RCC 7860 (cell line): ENCODE results near the gene TXLNA.

Source experiments
- DNase-seq: peaks from one replicate; pipeline ENCODE4 v3.0.0-alpha.2; 2015; ENCODE audit warnings: low spot score
- FAIRE-seq: peaks from 2 replicates; lab custom pipeline; 2012; peaks lifted over from hg19 to GRCh38; lab: Jason Lieb, UNC

The TXLNA gene

GRCh38 chr1:32182060-32182459 is 2.6 kb downstream of the TXLNA start:
- no peak for FAIRE-seq
- DNase-seq, result no peak

DNA sequence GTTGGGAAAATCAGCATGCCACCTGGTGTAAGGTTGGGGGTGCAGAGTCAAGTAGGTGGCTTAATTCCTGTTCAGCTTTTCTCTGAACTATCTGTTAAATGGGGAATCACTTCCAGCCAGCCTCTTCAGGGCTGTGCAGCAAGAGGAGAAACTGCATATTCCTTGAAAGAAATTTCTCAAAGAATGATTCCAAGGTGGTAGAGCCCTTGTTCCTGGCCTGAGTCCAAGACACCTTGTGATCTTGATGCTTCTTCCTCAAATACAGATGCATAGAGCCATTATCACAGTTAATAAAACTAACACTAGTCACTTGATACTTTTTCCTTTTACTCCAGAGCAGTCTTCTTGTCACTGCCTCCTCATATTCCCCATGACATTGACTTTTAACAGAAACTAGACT is 5.2 kb downstream of the TXLNA start:
- no peak for FAIRE-seq
- no peak for DNase-seq

- DNase-seq (no peak), FAIRE-seq (no peak)
Observed at GRCh38 chr1:32186077-32186476, 6.6 kb downstream of the TXLNA start.

DNA sequence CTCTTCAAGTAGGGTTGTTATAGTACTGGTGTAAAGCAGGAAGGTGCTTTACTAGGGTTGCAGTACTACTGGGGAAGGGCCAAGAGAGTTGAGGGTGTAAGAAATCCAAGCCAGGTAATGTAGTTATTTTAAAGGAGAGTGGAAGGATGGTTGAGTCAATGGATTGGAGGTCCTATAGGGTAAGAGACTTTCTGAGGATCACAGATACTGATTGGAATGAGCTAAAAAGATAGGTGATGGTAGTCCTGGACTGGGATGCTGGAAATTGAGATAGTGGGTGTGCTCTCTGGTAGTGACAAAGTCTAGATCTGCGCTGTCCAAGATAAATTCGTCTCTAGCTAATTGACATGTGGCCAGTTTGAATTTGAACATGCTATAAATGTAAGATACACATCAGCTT is 7.0 kb downstream of the TXLNA start:
- FAIRE-seq, result no peak
- DNase-seq, result no peak

DNA sequence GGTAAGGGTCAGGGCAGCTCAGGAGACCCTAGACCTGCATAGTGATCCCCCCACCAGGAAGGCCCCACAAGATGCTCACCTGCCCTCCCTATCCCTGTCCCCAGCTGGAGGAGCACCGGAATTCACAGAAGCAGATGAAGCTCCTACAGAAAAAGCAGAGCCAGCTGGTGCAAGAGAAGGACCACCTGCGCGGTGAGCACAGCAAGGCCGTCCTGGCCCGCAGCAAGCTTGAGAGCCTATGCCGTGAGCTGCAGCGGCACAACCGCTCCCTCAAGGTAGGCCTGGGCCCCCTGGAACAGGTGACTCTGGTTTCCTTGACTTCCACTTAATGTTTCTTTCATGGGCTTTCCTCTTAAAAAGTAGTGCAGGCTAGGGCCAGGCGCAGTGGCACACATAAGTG is 8.4 kb downstream of the TXLNA start:
- FAIRE-seq (no peak), DNase-seq (no peak)

- DNase-seq, result no peak
- no peak for FAIRE-seq
Observed at GRCh38 chr1:32192220-32192948, 12.9 kb downstream of the TXLNA start.

DNA sequence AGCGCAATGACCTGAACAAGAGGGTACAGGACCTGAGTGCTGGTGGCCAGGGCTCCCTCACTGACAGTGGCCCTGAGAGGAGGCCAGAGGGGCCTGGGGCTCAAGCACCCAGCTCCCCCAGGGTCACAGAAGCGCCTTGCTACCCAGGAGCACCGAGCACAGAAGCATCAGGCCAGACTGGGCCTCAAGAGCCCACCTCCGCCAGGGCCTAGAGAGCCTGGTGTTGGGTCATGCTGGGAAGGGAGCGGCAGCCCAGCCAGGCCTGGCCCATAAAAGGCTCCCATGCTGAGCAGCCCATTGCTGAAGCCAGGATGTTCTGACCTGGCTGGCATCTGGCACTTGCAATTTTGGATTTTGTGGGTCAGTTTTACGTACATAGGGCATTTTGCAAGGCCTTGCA is 15.5 kb downstream of the TXLNA start:
- FAIRE-seq (no peak), DNase-seq (no peak)

DNA sequence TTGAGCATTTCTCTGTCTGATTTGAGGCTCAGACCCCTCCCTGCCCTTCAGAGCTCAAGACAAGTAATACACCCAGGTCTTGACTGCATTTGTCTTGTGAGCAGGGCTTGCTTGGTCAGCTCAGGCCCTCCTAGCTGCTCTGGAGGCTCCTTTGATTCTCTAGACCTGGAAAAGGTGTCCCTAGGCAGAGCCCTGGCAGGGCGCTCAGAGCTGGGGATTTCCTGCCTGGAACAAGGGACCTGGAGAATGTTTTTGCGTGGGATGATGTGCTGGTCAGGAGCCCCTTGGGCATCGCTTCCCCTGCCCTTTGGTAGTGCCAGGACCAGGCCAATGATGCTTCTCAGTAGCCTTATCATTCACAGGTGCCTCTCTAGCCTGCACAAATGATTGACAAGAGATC is 16.1 kb downstream of the TXLNA start:
- no peak for FAIRE-seq
- no peak for DNase-seq

DNA sequence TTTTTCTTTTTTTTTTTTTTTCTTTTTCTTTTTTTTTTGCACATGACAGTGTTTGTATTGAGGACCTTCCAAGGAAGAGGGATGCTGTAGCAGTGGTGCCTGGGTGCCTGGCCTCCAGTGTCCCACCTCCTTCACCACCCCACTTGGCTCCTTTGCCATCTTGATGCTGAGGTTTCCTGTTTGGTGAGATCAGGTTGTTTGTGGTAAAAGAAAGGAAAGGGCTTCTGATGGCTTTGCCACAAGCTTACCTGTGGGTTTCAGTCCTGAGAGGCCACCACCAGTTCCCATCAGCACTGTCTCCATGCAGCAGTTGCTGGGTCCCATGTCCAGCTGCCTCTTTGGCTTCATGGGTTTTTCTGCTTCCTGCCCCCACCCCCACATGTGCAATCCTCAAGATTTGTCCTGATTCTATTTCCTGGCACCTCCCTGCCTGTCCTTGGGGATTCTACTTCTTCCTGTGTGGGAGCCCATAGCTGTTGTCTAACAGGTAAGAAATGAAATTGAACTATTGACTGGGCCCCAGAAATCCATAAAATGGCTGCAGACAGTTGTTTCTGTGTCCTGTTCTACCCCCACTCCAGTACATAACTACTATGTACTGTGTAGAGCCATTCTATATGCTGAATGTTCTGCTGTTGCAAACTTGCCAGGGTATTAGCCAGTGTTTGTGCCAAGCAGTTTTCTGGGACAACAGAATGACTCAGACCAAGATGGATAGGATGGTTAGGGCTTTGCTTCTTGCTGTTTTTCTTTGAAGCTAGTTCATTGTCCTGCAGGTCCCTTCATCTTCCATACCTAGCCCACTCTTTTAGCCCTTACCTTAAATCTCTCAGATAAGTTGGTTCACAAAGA is 16.7 kb downstream of the TXLNA start:
- DNase-seq, result no peak
- FAIRE-seq, result no peak

GRCh38 chr1:32197074-32197473 is 17.6 kb downstream of the TXLNA start:
- DNase-seq (no peak), FAIRE-seq (no peak)

DNA sequence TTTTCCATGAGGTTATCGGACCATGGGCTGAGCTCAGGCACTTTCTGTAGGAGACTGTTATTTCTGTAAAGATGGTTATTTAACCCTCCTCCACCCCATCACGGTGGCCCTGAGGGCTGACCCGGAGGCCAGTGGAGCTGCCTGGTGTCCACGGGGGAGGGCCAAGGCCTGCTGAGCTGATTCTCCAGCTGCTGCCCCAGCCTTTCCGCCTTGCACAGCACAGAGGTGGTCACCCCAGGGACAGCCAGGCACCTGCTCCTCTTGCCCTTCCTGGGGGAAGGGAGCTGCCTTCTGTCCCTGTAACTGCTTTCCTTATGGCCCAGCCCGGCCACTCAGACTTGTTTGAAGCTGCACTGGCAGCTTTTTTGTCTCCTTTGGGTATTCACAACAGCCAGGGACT is 18.4 kb downstream of the TXLNA start:
- no peak for FAIRE-seq
- no peak for DNase-seq

DNA sequence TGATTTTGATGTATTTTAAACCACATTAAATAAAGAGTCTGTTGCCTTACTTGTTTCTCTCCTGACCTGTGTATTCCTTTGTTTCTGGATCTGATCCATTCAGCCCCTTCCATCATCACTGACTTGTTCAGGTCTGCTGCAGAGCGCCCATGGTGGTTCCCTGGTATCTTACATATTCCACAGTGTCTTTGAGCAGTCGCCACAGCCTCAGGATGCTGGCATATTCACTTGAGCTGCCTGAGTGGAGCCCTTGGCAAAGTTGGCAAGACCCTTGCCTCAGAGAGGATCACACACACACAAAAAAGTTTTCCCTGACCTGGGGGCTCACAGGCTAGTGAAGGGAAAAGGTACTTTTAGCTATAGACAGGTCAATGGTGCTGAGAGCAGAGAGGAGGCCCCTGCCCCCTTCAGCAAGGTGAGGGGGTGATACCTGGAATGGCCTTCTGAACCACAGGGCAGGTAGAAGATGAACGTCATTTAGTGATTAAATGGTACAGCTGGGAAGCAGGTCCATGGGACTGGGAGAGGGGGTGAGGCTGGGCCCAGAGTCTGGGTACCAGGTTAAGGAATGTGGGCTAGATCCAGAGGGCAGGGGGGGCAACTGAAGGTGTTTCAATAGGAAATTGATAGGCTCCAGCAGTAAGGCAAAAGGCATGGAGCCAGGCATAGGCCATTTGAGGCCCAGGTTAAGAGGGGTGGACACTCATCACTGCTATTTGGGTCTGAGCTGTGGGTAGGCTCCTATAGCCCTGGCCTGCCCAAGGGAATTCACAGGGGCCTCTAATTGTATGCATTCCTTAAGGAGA is 19.0 kb downstream of the TXLNA start:
- DNase-seq (no peak), FAIRE-seq (no peak)

GRCh38 chr1:32199043-32199716 is 19.7 kb downstream of the TXLNA start:
- DNase-seq (no peak), FAIRE-seq (no peak)

- DNase-seq, result no peak
- FAIRE-seq, result no peak
Observed at GRCh38 chr1:32199717-32200072, 20.2 kb downstream of the TXLNA start.

DNA sequence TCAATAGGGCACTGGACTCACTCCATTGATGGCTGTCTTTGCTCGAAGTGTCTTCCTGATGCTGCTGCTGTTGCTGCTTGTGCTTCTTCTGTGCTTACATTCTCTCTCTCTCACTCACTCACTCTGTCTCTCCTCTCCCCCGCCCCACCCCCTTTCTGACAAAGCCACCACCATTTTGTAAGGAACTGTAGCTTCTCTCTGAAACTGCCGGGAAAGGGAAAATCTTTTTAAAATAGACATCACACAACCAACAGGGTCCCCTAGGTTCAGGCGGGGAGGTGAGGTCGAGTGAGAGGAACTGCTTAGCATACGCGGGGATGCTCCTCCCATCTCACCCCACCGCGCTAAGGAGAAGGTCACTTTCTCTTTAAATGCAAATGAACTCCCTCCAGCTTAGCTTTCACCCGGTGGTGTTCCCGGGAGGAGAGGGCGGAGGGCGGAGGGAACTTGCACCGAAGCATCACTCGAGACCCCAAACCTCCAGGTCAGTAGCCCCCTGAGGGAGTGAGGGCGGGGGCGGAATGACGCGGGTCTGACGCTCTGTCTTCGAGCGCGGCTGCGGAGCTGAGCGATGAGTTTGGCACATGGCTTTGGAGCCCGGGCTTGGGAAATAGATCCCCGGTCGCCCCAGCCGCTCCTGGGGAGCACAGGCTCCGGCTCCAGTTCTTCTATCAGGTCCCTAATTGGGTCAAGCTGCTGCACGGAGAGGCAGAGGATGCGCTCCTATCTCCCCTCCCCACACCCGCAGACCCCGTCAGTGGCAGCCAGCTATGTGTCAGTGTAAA is 20.9 kb downstream of the TXLNA start, which contains the start of gene CCDC28B:
CCDC28B (plus strand) TSS at position 370 of the 785 bp plus-strand sequence. CDS start 1,341 bp downstream, outside the sequence.
- DNase-seq (no peak), FAIRE-seq (no peak)

- DNase-seq (no peak), FAIRE-seq (no peak)
Observed at GRCh38 chr1:32201011-32201855, 21.8 kb downstream of the TXLNA start.

GRCh38 chr1:32204943-32205361 is 25.5 kb downstream of the TXLNA start:
- FAIRE-seq, result no peak
- no peak for DNase-seq

DNA sequence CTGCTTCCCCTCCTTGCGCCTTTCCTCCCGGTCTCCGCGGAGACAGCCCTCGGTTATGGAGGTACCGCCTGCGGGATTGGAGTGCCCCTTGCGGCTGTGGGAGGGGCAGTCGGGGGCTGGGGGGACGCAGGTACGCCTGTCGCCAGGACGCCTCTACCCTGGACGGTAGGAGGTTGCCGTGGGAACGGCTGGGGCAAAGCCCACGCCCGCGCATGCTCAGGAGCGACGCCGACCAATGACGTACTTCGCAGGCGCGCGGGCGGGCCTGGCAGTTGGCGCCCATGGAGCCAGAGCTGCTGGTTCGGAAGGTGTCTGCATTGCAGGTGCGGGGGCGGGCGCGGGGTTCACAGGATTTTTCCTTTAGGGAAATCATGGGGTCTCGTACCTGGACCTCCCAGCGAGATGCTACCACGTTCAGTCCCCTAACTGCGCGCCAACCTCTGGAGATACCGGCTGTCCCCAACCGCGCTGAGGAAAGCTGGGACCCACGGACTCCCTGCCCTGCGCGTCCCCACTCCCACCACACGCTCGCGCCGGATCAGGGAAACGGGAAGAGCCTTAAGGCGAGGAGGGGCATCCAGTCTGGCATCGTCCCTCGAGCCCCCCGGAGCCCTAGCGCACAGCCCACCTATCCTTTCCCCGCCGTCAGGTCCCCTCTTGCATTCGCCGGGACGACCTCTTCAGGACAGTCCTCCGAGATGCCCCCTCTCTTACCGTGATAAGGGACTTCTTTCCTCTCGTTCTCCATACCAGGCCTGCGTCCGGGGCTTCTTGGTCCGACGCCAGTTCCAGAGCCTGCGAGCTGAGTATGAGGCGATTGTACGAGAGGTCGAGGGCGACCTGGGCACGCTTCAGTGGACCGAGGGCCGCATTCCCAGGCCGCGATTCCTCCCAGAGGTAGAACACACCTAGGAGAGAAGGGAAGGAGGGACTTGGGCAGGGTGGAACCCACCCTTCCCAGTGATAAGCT is 26.2 kb downstream of the TXLNA start, which contains the start of gene IQCC:
IQCC (plus strand) TSS at position 271 of the 970 bp plus-strand sequence; CDS start at position 282, 11 bp downstream.
- no peak for FAIRE-seq
- DNase-seq, result peak; percentile 70
